Brain microvascular endothelial cell (primary cell): ENCODE data around the gene CUX1.
"Not testable (repeated sequence)": the region's sequence is repeated elsewhere in the genome, so short reads cannot be mapped to it uniquely, and the experiment has no call there.

ENCODE experiments used
- DNase-seq: peaks from one replicate; pipeline ENCODE4 v3.0.0-alpha.2; 2020
- H3K27ac ChIP-seq: fragments of 250-450 bp; sonication (Bioruptor Pico); 2 replicates; pipeline ENCODE4 v1.5.1; 2020; ENCODE audit warnings: mild to moderate bottlenecking, moderate library complexity
- H3K27me3 ChIP-seq: fragments of 250-450 bp; sonication (Bioruptor Pico); replicated peaks from 2 replicates; pipeline ENCODE4 v1.5.1; 2020; ENCODE audit warnings: mild to moderate bottlenecking
- H3K36me3 ChIP-seq: fragments of 250-450 bp; sonication (Bioruptor Pico); replicated peaks from 2 replicates; pipeline ENCODE4 v1.5.1; 2020; ENCODE audit warnings: mild to moderate bottlenecking
- H3K4me3 ChIP-seq: 2 replicates; pipeline ENCODE4 v1.5.1; 2011; ENCODE audit warnings: low read depth, mild to moderate bottlenecking, control low read depth, low read length, moderate library complexity
- in situ Hi-C: cut with HindIII; loops from 2 replicates; pipeline ENCODE4 v1.10.0; 2017; ENCODE audit warnings: low sequenced_read_pairs, low pct_ligation_motif_present
- TF ChIP-seq, protein P1 (sequence below): IDR thresholded peaks from 2 replicates; pipeline ENCODE4 v1.5.1; 2011; ENCODE audit warnings: low read depth, mild to moderate bottlenecking, moderate library complexity, low read length, control low read depth, inconsistent platforms; ENCODE audit errors: missing control alignments

The CUX1 gene

DNA sequence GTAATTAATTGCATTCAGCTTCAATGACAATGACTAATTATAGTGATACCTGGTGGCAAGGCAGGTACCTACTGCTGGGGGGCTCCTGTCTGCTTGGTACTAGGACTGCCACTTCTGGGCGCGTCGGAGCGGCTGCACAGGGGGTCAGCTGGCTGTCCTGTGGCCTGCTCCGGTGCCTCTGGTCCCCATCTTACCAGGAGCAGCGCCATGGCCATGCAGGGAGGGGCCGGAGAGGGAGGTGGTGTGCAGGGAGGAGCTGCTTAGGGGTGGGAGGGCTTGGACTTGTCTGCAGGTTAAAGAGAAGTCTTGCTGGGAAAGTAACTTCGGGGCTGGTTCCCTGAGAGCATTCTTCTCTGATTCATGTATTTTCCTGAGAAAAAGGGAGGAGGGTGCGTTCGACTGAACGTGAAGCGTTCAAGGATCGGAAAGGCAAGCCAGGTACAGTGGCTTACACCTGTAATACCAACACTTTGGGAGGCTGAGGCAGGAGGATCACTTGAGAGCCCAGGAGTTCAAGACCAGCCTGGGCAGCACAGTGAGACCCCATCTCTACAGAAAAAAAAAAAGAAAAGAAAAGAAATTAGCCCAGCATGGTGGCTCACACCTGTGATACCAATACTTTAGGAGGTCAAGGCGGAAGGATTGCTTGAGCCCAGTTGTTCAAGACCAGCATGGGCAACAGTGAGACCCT, 15.4 kb downstream of the CUX1 start:
- in situ Hi-C loops: no loop called here
- H3K36me3 ChIP-seq: no peaks in the 10 kb centered on the region
- no peak overlapping the region for H3K27ac ChIP-seq
- TF ChIP-seq, protein P1, sequence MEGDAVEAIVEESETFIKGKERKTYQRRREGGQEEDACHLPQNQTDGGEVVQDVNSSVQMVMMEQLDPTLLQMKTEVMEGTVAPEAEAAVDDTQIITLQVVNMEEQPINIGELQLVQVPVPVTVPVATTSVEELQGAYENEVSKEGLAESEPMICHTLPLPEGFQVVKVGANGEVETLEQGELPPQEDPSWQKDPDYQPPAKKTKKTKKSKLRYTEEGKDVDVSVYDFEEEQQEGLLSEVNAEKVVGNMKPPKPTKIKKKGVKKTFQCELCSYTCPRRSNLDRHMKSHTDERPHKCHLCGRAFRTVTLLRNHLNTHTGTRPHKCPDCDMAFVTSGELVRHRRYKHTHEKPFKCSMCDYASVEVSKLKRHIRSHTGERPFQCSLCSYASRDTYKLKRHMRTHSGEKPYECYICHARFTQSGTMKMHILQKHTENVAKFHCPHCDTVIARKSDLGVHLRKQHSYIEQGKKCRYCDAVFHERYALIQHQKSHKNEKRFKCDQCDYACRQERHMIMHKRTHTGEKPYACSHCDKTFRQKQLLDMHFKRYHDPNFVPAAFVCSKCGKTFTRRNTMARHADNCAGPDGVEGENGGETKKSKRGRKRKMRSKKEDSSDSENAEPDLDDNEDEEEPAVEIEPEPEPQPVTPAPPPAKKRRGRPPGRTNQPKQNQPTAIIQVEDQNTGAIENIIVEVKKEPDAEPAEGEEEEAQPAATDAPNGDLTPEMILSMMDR: no peak
- H3K4me3 ChIP-seq: no peak overlapping the region
- DNase-seq: no peak
- no peaks in the 10 kb centered on the region for H3K27me3 ChIP-seq

DNA sequence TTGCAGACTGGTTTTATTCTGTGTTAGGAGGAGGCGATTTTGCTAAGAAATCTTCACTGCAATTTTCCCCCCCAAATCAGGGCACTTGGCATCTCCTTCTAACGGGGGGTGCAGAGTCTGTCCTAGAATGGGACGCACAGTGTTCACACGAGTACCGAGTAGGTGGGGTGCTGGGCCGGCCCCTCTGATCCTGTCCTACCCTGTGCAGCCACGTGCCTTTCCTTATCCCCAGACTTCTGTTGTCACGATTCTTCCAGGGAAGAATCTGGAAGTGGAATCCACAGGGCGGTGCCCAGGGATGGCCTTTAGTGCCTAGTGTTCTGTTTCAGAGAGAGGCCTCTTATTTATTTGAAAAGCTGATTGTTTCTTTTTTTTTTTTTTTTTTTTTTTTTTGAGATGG, 16.4 kb downstream of the CUX1 start:
- TF ChIP-seq, protein P1: no peak
- no peak for DNase-seq
- H3K27ac ChIP-seq: no peak overlapping the region
- no peaks in the 10 kb centered on the region for H3K27me3 ChIP-seq
- no peaks in the 10 kb centered on the region for H3K36me3 ChIP-seq
- H3K4me3 ChIP-seq: no peak overlapping the region
- in situ Hi-C loops: no loop called here

DNA sequence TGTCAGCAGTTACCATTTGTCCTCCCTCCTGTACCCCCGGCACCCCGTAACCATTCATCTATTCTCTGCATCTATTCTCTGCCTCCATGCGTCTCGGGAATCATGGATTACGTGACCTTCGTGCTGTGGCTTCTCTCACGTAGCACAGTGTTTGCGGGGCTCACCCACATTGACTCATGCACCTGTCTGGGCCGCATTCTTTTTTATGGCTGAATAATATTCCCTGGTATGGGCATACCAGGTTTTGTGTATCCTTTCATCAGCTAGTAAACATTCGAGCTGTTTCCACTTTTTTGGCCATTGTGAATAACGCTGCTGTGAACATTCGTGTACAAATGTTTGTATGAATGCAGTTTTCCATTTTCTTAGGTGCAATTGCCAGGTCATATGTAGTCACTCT, 17.7 kb downstream of the CUX1 start:
- Histone ChIP-seq H3K4me3 (no peak overlapping the region), H3K36me3 (no peaks in the 10 kb centered on the region), H3K27me3 (no peaks in the 10 kb centered on the region), H3K27ac (no peak overlapping the region)
- TF ChIP-seq, protein P1: no peak
- in situ Hi-C loops: no loop called here
- DNase-seq: no peak

DNA sequence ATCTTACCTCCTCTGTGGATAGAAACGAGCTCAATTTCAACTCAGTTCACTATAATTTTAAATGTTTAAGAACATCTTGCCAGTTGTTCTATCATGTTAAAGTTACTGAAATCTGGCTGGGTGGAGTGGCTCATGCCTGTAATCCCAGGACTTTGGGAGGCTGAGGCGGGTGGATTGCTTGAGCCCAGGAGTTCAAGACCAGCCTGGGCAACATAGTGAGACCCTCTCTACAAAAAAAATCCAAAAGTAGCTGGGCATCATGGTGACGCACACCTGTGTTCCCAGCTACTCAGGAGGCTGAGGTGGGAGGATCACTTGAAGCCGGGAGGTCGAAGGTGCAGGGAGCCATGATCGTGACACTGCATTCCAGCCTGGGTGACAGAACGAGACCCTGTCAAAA, 20.0 kb downstream of the CUX1 start:
- H3K4me3 ChIP-seq, in situ Hi-C loops, H3K36me3 ChIP-seq, H3K27ac ChIP-seq, H3K27me3 ChIP-seq, DNase-seq: not testable (repeated sequence)

DNA sequence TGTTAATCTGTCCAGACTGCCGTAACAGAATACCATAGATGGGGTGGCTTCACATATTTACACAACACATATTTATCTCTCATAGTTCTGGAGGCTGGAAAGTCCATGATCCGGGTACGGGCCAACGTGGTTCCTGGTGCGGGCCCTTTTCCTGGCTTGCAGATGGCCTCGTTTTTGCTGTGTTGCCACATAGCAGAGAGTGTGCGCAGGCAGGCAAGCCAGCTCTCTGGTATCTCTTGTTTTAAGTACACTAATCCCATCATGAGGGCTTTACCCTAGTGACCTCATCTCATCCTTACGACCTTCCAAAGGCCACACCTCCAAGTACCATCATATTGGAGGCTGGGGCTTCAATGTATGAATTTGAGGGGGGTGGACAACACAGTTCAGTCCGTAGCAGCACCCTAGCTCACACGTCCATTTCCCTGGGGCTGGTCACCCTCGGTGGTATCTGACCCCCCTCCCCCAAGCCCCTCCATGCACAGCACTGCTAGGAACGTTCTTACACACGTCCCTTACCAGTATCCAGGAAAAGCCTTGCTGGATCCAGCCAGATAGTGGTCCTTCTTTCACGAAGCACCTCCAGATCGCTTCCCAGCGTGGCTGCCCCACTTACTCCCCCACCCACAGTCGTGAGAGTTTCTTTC, 21.5 kb downstream of the CUX1 start:
- Histone ChIP-seq H3K4me3 (no peak overlapping the region), H3K27ac (no peak overlapping the region), H3K27me3 (no peaks in the 10 kb centered on the region), H3K36me3 (no peaks in the 10 kb centered on the region)
- in situ Hi-C loops: no loop called here
- DNase-seq: no peak
- TF ChIP-seq, protein P1: no peak

DNA sequence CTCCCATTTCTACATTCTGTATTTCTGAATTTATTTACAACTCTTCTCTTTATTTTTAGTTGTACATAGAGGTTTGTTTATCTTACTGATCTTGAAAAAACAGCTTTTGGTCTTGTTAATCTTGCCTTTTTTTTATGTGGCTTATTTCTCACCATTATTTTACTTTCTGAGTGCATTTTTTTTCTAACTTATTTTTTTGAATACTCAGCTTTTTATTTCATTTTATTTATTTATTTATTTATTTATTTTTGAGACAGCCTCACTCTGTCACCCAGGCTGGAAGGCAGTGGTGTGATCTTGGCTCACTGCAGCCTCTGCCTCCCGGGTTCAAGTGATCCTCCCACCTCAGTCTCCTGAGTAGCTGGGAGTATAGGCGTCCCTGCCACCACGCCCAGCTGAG, 23.9 kb downstream of the CUX1 start:
- Histone ChIP-seq H3K27me3 (no peaks in the 10 kb centered on the region), H3K27ac (no peak overlapping the region), H3K36me3 (no peaks in the 10 kb centered on the region), H3K4me3 (no peak overlapping the region)
- TF ChIP-seq, protein P1: no peak
- in situ Hi-C loops: no loop called here
- DNase-seq: no peak
